HG02885 (cell line): ENCODE measurements around the gene STK25.
"Not testable (repeated sequence)": the region's sequence is repeated elsewhere in the genome, so short reads cannot be mapped to it uniquely, and the experiment has no call there.

Experiments used
- ATAC-seq: cut with Tn5 transposase; IDR thresholded peaks from one replicate; pipeline ENCODE4 v1.9.1; 2021; ENCODE audit warnings: mild to moderate bottlenecking; ENCODE audit not compliant: unreplicated experiment, poor library complexity

The STK25 gene

DNA sequence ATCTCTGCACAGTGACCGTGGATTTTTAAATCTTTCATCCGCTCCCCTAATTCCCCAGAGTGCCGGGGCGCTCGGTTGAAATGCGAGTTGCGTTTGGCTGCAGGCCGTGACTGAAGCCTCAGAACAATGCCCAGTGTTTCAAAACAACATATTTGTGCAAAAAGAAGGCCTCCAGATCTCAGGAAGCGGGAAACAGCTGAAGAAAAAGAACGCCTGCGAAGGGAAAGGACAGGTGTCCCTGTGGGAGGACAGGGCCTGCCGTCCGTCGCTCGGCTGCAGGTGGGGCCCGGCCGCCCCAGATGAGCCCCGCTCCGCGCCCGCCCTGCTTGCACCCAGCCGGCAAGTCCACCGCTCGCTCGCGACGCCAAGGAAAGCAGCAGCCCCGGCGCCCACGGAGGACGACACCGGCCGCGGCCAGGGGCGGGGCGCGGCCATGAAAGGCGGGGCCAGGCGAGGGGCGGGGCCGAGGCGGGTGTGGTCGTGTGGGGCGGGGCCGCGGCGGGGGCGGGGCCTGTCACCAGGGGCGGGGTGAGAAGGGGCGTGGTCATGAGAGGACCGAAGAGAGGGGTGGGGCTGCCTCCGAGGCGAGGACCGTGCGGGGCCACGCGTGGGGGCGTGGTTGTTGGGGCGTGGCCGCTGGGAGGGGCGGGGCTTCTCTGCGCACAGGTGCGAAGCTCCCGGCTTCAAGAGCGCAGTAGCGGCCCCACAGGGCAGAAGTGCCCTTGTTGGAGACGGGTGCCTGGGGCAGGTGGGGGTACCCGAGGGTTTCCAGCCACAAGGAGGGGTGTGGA is 32.6 kb upstream of the STK25 start:
- no peak for ATAC-seq

DNA sequence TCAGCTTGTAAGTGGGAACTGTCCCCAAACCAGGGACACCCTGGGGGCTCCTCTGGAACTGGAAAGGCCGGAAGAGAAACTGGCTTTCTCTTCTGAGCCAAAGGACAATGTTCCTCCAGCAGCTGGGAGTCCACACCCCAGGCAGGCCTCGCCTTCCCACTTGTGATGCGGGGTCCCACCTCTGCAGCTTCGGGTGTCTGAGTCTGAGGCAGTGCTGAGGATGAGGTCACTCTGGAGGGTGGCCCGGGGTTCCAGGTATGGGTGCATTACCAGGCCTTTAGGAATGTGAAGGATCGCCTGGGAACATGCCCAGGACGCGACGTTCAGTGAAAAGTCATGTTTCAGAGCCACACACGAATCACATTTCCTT is 32.0 kb upstream of the STK25 start:
- no peak for ATAC-seq

DNA sequence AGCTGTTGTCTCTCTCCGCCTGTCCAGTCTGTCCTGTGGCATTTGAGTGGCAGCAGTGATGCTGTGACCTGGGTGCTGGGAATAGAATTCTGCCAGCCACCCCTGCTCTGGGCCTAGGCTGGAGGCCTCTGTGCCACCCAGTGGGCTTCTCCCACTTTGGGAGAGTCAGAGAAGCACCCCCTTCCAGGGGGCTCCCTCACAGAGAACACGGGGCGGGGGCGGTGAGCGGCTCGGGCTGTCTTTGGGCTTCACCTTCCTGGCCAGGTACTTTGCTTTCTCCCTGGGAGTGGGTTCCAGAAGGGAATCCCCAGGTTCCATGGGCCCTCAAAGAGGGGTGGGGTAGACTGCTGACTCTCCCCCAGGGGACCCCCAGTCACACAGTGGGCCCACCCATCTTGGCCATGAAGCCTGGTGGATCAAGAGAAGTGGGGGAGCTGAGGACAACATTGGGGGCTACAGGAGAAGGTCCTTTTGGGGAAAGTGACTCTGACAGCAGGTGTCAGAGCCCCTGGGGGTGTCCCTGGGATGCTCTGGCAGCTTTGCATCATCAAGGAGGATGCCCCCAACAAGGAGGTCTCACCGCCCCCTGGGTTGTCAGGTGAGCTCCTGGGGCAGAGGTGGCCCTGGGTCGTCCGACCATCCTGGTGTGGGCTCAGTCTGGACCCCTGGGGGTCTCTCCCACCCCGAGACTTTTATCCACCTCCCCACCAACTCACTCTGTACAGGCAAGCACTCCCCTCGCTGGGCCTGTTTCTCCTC is 31.4 kb upstream of the STK25 start:
- no peak for ATAC-seq

DNA sequence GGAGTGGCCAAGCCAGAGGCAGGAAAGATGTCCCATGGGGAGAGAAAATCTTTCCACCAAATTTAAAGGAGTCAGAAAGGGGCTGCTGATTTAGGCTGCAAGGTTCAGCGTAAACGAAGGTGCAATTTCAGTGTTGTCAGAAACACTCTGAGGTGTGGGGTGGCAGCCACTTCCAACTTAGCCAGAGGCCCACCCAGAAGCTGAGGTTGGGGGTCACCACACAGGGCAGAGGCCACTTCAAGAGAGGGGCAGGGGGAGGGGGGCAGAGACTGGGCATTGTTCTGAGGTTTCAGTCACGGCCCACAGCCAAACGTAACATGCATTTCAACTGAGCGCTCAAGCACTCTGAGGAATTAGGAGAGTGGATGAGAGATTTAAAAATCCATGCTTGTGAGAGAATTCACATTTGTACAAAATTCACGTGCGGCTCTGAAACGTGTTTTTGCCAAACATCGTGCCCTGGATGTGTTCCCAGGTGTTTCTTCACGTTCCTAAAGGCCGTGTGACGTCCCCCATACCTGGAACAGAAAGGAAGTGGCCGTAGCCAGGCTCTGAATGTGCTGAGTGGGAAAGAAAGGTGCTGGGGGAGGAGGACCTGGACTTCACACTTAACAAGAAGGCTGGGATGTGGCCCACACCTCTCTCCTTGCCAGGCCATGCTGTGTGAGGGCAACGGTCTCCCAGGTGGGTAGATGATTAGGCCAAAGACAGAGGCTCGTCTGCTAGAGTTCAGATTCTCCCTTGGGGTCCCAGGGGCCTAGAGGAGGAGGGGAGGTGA is 30.6 kb upstream of the STK25 start:
- no peak for ATAC-seq

DNA sequence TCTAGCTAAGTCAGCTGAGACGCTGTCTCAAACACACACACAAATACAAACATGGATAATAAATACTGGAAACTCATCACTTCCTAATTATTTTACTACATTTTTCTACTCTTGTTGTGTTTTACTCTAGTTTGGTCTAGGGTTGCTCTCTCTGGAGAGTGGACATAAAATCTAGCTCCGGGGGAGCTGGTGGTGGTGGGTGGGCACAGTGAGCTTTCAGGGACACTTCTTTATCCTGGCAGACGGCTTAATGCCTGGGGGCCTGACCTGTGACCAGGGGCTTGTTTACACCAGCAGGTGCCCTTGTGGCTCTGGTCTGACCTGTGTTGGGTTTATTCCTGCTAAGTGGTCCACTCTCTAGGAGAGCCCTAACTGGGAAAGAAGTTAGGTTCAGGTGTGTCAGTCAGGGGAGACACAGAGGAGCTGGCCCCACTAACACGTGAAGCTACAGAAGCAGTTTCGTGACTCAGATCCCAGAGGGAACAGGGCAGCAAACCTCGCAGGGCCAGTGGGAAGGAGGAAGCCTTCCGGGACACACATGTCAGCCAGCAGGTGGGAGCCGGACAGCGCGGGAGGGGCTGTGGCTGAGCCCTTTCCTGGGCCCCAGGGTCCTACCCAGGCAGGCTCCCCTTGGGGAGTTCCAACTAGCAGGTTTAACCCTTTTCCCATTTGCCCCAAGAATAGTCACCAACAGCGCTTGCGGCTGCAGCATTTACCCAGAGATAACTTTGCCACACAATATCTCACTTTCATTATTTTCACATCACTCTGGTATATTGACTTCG is 27.7 kb upstream of the STK25 start:
- no peak for ATAC-seq

DNA sequence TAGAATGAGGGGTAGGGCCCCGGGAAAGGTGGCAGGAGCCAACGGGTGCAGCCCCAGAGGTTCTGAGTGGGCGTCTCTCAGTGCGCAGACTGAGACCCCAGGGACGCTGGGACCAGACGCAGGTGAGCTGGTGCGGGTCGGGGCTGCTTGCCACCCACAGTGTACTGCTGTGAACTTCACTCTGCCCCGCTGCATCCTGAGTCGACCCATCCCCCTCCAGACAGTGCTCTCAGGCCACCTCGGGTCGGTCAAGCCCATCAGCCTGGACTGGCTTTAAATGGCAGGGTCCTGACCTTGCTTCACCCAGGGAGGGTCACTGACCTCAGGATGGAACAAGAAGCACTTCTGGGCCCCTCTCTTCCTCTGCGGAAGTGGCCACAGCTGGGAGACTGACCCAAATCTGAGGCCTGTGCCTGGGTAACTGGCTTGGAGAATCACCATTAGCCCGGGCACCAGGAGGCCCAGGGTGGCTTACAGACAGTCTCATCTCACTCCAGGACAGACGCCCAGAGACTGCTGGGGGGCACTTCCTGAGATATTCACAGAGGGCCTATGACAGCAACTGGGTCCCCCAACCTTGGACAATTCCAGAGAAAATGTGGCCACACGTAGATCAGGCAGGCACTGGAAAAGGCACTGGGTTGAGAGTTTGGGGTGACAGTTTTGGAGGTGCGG is 26.5 kb upstream of the STK25 start:
- ATAC-seq, result no peak

DNA sequence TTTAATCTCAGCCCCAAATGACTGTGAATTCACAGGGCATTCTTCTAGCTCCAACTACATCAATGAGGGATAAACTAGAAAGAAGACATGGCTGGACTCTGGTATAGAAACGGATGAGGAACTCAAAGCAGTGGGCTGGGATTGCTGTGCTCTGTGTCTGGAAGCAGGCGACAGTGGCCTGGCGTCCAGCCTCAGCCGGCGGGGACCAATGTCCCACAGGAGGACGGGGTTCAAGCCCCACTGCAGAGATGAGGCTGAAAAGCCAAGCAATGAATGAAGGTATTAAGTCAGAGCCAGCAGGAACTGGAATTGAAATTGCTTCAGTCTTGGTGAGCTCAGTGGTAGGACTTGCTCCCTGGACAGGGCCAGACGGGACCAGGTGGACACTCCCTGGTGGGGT is 25.9 kb upstream of the STK25 start:
- ATAC-seq, result no peak

DNA sequence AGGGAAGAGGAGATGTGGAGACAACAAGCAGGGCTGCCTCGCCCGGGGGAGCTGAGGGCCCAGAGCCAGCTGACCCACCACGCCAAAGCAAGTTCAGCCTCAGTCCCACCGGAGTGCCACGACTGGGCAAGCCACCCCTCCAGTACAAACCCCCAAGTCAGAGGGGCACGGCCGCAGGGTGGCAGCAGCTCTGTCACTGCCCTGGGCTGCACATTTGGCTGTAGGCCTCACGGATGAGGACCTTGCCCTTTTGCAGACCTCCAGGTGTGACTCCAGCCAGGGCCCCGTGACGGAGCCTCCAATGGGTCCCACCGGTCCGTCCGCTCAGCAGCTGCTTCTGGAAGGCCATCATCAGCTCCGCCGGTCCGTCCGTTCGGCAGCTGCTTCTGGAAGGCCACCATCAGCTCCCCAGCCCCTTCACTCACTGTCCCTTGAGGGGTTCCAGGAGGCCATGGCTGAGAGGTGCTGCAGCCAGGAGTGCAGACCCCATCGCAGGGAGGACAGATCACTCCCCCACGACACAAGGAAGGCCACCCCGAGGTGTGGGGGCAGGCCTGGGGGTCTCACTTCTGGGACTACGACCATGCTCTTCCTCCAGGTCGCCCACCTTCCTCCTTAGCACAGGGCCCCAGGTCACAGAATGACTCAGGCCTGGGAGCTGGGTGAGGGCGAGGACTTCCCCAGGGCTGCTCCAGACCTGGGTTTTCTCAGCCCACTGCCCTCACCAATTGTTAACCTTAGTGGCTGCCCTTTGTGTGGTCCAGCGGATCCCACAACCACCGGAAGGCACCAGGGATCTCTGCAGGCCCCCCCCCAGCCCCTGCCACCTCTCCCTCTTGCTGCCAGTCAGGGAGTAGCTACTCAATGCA is 24.6 kb upstream of the STK25 start:
- ATAC-seq, result no peak

DNA sequence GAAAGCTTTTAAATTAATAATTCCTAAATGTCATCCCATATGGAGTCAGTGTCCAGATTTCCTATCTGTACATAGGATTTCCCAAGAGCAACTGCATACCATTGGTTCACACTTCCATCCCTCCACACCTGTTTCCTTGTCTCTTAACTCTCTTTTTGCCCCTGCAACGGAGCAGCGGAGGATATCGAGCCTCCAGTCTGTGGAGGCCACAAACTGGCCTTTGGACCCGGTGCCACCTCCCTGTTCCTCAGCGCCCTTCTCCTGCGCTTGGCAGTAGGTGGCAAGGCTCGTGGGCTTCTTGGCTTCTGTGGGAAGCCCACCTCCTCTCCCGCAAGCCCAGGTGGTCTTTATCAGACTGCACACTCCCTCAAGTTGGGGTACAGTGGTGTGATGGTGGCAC is 23.8 kb upstream of the STK25 start:
- ATAC-seq, result no peak

DNA sequence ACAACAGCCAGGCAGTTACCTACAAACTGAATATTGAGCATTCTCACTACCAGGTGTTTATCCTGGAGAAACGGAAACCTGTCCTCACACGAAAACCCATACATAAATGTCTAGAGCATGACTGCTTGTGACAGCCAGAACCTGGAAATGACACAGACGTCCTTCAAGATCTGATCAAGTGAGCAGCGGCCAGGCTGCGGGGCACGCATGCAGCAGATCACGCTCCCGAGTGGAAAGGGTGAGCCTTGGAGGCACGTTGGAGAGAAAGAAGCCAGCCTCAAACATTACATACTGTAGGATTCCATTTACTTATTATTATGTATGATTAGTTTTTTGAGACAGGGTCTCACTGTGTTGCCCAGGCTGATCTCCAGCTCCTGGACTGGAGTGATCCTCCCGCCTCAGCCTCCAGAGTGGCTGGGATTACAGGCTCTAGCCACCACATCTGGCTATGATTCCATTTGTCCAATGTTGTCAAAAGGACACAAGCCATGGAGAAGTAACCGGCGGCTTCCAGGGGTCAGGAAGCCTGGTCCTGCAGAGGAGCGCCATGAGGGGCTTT is 22.9 kb upstream of the STK25 start:
- no peak for ATAC-seq

DNA sequence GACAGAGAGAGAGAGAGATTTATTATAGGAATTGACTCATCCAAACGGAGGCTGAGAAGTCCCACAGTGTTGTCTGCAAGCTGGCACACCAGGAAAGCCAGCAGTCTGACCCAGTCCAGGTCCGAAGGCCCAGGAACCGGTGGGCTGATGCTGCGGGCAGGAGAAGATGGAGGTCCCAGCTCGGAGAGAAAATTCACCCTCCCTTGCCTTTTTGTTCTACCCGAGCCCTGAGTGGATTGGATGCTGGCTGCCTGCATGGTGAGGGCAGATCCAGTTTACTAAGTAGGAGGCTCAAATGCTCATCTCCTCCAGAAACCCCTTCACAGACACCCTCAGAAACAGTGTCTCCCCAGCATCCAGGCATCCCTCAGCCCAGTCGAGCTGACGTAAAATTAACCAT is 22.2 kb upstream of the STK25 start:
- ATAC-seq, result no peak

DNA sequence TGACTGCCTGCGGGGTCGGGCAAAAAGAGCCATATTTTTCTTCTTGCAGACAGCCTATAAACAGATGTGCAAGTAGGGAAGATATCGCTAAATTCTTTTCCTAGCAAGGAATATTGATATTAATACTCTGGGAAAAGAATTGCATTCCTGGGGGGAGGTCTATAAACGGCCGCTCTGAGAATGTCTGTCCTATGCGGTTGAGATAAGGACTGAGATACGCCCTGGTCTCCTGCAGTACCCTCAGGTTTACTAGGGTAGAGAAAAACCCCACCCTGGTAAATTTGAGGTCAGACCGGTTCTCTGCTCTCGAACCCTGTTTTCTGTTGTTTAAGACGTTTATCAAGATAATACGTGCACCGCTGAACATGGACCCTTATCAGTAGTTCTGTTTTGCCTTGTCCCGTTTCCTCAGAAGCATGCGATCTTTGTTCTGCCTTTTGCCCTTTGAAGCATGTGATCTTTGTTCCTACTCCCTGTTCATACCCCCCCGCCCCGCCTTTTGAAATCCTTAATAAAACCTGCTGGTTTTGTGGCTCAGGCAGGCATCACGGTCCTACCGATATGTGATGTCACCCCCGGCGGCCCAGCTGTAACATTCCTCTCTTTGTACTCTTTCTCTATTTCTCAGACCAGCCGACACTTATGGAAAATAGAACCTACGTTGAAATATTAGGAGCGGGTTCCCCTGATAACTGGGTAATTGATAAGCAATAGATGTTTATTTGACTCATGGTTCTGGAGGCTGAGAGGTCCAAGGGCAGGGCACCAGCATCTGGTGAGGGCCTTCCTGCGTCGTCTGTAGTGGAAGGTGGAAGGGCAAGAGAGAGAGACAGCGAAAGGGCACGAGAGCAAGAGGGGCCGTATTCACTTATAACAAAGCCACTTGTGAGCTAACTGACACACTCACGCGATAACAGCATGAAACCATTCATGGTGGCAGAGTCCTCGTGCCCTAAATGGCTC is 17.7 kb upstream of the STK25 start:
- not testable (repeated sequence) for ATAC-seq

DNA sequence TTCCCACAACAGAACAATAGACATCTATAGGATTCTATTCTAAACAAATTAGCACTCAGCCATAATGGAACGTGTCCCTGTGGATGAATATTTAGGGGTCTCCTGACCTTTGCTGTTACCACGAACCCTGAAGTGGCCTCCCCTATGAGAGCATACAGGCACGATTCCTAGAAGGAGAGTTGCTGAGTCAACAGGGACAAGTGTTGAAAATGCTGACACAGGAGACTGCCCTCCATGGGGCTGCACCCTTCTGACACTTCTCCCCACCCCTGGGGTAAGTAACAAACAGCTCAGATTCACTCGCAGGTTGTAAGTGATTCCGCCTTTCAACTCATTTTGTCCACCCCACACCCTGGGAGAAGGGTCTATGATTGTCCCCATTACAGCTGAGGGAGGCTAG is 14.1 kb upstream of the STK25 start:
- no peak for ATAC-seq

DNA sequence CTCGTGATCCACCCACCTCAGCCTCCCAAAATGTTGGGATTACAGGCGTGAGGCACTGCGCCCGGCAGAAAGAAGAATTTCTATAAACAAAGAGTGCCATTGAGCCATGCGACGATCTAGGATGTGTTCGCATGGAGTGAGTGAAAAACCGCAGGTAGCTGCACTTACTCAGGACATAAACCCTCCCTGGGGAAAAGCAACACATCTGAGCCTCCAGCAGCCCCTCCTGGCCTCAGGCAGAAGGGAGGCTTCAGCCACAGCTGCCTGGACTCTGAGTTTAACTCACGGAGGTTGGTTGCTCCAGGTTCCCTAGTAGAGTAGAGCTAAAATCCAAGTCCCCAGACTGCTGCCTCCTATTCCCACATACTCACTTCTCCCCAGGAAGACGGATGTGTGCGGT is 11.3 kb upstream of the STK25 start:
- no peak for ATAC-seq

DNA sequence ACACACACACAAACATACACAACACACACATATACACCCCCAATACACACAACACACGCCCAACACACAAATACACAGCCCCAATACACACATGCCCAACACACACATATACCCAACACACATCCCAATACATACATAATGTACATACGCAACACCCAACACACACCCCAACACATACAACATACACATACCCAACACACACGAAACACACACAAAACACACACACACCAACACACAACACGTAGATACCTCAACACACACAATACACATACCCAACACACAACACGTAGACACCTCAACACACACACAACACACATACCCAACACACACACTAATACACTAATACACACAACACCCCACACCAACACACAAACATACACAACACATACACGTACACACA is 8.9 kb upstream of the STK25 start:
- no peak for ATAC-seq

DNA sequence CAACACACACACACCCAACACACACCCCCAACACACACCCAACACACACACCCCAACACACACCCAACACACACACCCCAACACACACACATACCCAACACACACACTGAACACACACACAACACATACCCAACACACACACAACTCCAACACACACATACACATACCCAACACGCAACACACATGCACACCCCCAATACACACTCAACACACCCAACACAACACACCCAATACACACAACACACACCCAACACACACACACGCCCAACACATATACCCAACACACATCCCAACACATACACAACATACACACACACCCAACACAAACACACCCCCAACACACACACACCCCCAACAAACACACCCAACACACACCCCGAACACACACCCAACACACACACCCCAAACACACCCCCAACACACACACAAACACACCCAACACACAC is 8.2 kb upstream of the STK25 start:
- no peak for ATAC-seq

DNA sequence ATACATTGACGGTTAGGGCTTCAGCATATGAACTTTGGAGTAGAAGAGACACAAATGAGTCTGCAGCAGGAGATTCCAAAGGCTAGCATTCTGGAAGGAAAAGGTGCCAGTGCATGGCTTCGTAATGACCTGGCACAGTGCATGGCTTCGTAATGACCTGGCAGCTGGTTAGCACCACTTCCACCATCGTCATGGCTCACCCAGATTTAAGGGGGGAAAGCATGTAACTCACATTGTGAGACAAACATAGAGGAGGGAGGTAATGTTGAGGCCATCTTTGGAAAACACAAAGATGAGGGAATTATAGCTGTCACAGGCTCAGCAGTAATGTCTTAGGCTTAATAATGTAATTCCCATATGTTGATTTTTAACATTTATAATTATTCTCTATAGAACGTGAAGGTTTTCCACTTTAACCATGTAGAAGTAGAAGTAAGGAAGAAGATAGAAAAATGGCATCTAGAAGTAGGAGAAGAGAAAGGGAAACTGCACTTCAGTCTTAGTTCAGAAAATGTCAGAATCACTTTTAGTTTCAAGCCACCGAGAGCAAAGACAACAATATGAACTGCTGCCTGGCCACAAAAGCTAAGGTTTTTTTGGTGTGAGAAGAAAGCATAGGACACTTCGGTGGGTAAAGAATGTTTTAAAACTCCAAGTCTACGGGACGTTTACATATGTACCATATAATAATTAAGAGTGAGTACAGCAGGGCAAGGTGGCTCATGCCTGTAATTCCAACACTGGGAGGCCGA is 6.8 kb upstream of the STK25 start:
- peak; percentile 49 for ATAC-seq
